Fibroblast of pulmonary artery (primary cell): Measurements from ENCODE around the gene TRIML2.

Experiments
- DNase-seq: peaks from one replicate; pipeline ENCODE4 v3.0.0-alpha.2; 2010; ENCODE audit warnings: low read depth
- H3K4me3 ChIP-seq: replicated peaks from 2 replicates; pipeline ENCODE4 v1.5.1; 2011; ENCODE audit warnings: low read depth, mild to moderate bottlenecking, control low read depth, low read length, moderate library complexity
- TF ChIP-seq, protein P1 (sequence below): IDR thresholded peaks from 2 replicates; pipeline ENCODE4 v1.5.1; 2011; ENCODE audit warnings: mild to moderate bottlenecking, control low read depth, low read length, inconsistent platforms; ENCODE audit errors: missing control alignments

TRIML2 gene

DNA sequence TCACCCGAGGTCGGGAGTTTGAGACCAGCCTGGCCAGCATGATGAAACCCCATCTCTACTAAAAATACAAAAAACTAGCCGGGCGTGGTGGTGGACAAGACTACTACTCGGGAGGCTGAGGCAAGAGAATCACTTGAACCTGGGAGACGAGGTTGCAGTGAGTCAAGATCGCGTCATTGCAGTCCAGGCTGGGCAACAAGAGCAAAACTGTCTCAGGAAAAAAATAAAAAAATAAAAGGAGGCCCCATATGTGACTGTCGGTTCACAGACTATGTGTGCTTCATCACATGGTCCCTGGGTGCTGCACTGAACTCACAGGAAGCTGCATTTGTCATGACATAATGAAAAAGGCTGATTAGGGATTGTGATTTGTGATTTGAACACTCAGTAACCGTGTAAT lies 36.2 kb upstream of the TRIML2 start:
- DNase-seq, result no peak
- H3K4me3 ChIP-seq, result no peak overlapping the region
- TF ChIP-seq, protein P1, sequence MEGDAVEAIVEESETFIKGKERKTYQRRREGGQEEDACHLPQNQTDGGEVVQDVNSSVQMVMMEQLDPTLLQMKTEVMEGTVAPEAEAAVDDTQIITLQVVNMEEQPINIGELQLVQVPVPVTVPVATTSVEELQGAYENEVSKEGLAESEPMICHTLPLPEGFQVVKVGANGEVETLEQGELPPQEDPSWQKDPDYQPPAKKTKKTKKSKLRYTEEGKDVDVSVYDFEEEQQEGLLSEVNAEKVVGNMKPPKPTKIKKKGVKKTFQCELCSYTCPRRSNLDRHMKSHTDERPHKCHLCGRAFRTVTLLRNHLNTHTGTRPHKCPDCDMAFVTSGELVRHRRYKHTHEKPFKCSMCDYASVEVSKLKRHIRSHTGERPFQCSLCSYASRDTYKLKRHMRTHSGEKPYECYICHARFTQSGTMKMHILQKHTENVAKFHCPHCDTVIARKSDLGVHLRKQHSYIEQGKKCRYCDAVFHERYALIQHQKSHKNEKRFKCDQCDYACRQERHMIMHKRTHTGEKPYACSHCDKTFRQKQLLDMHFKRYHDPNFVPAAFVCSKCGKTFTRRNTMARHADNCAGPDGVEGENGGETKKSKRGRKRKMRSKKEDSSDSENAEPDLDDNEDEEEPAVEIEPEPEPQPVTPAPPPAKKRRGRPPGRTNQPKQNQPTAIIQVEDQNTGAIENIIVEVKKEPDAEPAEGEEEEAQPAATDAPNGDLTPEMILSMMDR, result no peak

DNA sequence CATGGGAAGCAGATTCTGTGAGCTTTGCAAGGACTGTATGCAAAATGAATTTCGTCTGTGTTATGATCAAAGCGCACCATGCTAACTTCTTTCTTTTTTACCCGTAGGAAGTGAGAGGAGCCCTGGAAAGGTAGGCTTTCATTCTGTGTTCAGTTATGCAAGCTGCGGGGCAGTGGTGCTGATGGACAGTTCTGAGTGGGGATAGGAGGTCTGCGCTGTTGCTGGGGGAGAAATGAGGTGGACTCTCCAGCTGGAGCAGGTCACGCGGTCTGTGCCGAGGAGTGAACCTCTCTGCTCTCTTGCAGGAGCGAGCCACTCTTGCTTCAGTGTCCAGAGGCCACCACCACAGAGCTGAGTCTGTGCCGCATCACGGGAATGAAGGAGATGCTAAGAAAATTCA lies 34.3 kb upstream of the TRIML2 start:
- TF ChIP-seq, protein P1, result no peak
- DNase-seq, result no peak
- H3K4me3 ChIP-seq, result no peak overlapping the region

DNA sequence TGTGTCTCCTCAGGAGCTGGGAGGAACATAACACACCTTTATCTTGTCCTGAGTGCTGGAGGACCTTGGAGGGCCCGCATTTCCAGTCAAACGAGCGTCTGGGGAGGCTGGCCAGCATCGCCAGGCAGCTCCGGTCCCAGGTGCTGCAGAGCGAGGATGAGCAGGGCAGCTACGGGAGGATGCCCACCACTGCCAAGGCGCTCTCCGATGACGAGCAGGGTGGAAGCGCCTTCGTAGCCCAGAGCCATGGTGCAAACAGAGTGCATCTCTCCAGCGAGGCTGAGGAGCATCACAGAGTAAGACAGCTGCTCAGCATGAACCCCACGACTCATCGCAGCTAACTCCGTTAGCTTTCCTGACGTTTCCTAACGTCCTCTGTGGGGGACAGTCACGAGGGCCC lies 30.3 kb upstream of the TRIML2 start:
- no peak for DNase-seq
- no peak overlapping the region for H3K4me3 ChIP-seq

DNA sequence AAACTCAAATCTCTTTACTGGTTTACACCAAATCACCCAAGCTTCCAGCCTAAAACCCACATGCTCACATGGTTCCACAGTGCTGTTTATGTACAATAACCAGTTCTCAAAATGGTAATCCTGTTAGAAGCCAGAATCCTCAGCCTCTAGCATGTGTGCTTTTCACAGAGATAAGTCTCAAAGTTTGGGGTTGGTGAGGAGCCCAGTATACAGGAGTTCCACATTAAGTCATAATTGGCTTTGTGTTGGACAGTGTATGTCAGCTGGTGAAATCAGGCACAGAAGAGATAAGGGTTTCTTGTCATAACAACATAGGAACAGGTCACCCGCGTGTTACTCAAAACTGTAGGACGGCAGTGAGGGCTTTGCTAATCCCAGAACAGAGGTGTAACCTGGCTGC lies 29.7 kb upstream of the TRIML2 start, which contains the start of gene TRIML1:
Gene TRIML1, plus strand, starts transcription at position 301 of the 400 bp plus-strand sequence. CDS start 118 bp downstream, outside the sequence.
- TF ChIP-seq, protein P1, result no peak
- DNase-seq, result no peak
- H3K4me3 ChIP-seq, result no peak within 1 kb of the TSS

More for the DNA sequence above, 30.3 kb upstream of the TRIML2 start:
- TF ChIP-seq, protein P1, result no peak

DNA sequence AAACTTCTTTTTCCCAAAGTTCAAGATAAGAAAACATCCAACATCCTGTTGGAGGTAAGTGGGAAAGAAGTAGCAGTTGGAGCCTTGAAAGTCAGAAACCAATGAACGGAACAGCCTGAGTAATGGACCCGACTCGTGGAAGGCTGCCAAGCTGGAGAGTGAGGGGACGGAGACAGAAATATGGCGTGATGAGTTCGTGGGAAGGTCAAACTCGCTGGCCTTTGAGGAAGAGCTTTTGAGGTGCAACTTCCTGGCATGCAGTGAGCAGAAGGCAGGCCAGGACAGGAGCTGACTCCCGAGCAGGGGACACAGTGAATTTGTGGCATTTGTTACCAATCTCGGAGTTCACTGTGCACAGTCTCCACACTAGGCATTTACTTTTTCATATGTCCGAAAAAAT lies 28.8 kb upstream of the TRIML2 start:
- TF ChIP-seq, protein P1, result no peak
- H3K4me3 ChIP-seq, result no peak overlapping the region
- DNase-seq, result no peak

DNA sequence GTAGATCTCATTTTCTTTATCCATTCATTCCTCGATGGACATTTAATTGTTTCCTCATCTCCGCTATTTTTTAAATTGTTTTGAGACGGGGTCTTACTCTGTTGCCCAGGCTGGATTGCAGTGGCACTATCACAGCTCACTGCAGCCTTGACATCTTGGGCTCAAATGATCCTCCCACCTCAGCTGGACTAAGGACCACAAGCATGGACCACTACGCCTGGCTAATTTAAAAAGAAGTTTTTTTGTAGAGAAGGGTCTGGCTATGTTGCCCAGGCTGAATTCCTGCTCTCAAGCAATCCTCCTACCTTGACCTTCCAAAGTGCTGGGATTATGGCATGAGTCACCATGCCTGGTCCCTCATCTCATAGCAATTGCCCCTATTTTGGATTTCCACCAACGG lies 22.8 kb upstream of the TRIML2 start:
- DNase-seq, result no peak
- TF ChIP-seq, protein P1, result no peak
- H3K4me3 ChIP-seq, result no peak overlapping the region

DNA sequence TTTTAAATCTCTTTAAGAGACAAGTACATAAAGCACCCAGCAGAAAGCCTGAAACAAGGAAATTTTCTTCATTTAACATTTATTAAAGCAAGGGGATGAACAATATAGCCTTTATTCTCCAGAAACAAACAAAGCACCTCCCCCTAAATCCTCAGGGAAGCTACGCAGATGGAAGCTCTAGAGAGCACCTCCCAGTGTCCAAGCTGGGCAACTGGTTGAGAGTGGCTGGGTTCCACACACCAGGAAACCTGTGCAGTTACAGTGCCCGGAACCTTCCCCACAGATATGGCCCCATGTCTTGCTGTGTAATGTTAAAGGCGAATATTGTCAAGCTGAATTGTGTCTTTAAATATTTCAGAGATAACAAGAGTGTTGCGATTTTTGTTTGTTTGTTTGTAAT lies 21.0 kb upstream of the TRIML2 start:
- no peak for DNase-seq
- TF ChIP-seq, protein P1, result no peak
- no peak overlapping the region for H3K4me3 ChIP-seq
